Panc1 (cell line): Measurements from ENCODE around the gene NUDT11. TPM values are rescaled to one million over a fixed set of nuclear protein-coding genes. Genes with fewer than 3 reads are reported as not detected.
A peak's percentile ranks its signal among the peaks of the same experiment; 100 is the strongest.
"Not testable (repeated sequence)": the region's sequence is repeated elsewhere in the genome, so short reads cannot be mapped to it uniquely, and the experiment has no call there.

Experiments
- ATAC-seq: fragments of 200-7000 bp; cut with Tn5 transposase; 2 replicates; pipeline ENCODE4 v1.9.1; 2020; ENCODE audit warnings: mild to moderate bottlenecking, moderate library complexity
- BruUV-seq: library from RNA; stranded (reverse); fragments of 400-500 nt; replicated peaks from 2 replicates; lab custom pipeline; 2021; lab: Mats Ljungman, UMichigan
- CTCF ChIA-PET: fragments of 300-600 bp; sonication (Branson Sonifier 250); formaldehyde crosslinking; loops from one replicate; lab custom pipeline; 2022; ENCODE audit warnings: antibody characterized with exemption; lab: Charles Lee
- POLR2A ChIA-PET: fragments of 300-600 bp; sonication (Branson Sonifier 250); formaldehyde crosslinking; loops from one replicate; lab custom pipeline; 2022; ENCODE audit warnings: antibody characterized with exemption; lab: Charles Lee
- DNase-seq: peaks from one replicate; pipeline ENCODE4 v3.0.0-alpha.2; 2010; ENCODE audit warnings: low read depth, low spot score
- H3K27ac ChIP-seq: 2 replicates; pipeline ENCODE4 v1.5.1; 2011; ENCODE audit warnings: mild to moderate bottlenecking, low read length, inconsistent platforms
- H3K27me3 ChIP-seq: fragments of 200-500 bp; sonication (Bioruptor generic); 2 replicates; pipeline ENCODE4 v1.6.0; 2014; ENCODE audit warnings: low read length, inconsistent platforms; ENCODE audit not compliant: control insufficient read depth, insufficient read depth
- H3K36me3 ChIP-seq: fragments of 200-500 bp; sonication (Bioruptor generic); 2 replicates; pipeline ENCODE4 v1.5.1; 2014; ENCODE audit warnings: inconsistent platforms, mild to moderate bottlenecking, low read length, moderate library complexity; ENCODE audit not compliant: control insufficient read depth, insufficient read depth
- H3K4me1 ChIP-seq: 2 replicates; pipeline ENCODE4 v1.5.1; 2011; ENCODE audit warnings: inconsistent platforms, mild to moderate bottlenecking, low read length, moderate library complexity; ENCODE audit not compliant: control insufficient read depth, insufficient read depth
- H3K4me3 ChIP-seq, 2 experiments: 2 replicates each; pipeline ENCODE4 v1.5.1; 2011 to 2012; ENCODE audit warnings: low read depth in 2 of 2, low read length in 2 of 2, mild to moderate bottlenecking in 2 of 2, inconsistent platforms in 1 of 2, moderate library complexity in 1 of 2
- H3K9me3 ChIP-seq: fragments of 200-500 bp; sonication (Bioruptor generic); 2 replicates; pipeline ENCODE4 v1.5.1; 2014; ENCODE audit warnings: low read depth, mild to moderate bottlenecking, inconsistent platforms, low read length, moderate library complexity; ENCODE audit not compliant: control insufficient read depth, insufficient read depth
- POLR2AphosphoS5 ChIP-seq: IDR thresholded peaks from 2 replicates; pipeline ENCODE4 v1.6.1; 2012; ENCODE audit warnings: mild to moderate bottlenecking, low read depth, low read length, moderate library complexity
- SIN3A ChIP-seq: IDR thresholded peaks from 2 replicates; pipeline ENCODE4 v1.6.1; 2012; ENCODE audit warnings: low read depth, mild to moderate bottlenecking, low read length, moderate library complexity, borderline replicate concordance; ENCODE audit not compliant: insufficient read depth
- TCF7L2 ChIP-seq: IDR thresholded peaks from 2 replicates; pipeline ENCODE4 v1.6.1; 2011; ENCODE audit warnings: mild to moderate bottlenecking, low read depth, low read length, inconsistent platforms
- in situ Hi-C: cut with HindIII; loops from 2 replicates; pipeline ENCODE4 v1.10.0; 2016; ENCODE audit warnings: low sequenced_read_pairs, low pct_unique_long_range_greater_than_20kb
- intact Hi-C: fragments of 100-400 bp; cut with micrococcal nuclease; formaldehyde crosslinking; loops from one replicate; pipeline ENCODE4 v1.10.0; 2022; ENCODE audit not compliant: unreplicated experiment
- total RNA-seq: library from RNA; stranded (reverse); gene quantifications from one replicate; pipeline ENCODE4 v1.2.1, GENCODE V29; 2021; ENCODE audit not compliant: unreplicated experiment
- TF ChIP-seq, protein P1 (sequence below), 2 experiments: IDR thresholded peaks; 2 replicates each; pipeline ENCODE4 v1.6.1; 2011 to 2012; ENCODE audit warnings: low read depth in 2 of 2, control low read depth in 1 of 2, low read length in 1 of 2, mild to moderate bottlenecking in 1 of 2, moderate library complexity in 1 of 2; ENCODE audit not compliant: insufficient read depth in 1 of 2
- TF ChIP-seq, protein P2 (sequence below): fragments of 450-650 bp; IDR thresholded peaks from 2 replicates; pipeline ENCODE4 v1.5.1; 2017; ENCODE audit warnings: mild to moderate bottlenecking

NUDT11 gene
- total RNA-seq, 1 experiment from 2014 or later = 11.9 TPM

DNA sequence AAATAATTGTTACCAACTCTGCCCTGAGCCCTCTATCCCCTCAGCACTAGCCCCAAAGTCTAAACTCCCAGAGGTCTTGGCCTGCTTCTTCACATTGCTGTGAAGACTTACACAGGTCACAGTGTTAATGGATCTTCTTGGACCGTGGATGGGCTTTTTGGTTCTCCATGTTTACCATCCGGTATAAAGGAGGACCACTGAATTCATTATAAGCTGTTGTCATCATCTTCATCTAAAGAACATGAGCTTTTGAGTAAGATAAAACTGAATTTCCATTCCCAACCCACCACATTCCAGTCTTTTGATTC lies 8.5 kb downstream of the NUDT11 start:
- ATAC-seq (peak; percentile 56; the same call in 1 of the 2 replicates), DNase-seq (no peak)
- TF ChIP-seq, protein P1, sequence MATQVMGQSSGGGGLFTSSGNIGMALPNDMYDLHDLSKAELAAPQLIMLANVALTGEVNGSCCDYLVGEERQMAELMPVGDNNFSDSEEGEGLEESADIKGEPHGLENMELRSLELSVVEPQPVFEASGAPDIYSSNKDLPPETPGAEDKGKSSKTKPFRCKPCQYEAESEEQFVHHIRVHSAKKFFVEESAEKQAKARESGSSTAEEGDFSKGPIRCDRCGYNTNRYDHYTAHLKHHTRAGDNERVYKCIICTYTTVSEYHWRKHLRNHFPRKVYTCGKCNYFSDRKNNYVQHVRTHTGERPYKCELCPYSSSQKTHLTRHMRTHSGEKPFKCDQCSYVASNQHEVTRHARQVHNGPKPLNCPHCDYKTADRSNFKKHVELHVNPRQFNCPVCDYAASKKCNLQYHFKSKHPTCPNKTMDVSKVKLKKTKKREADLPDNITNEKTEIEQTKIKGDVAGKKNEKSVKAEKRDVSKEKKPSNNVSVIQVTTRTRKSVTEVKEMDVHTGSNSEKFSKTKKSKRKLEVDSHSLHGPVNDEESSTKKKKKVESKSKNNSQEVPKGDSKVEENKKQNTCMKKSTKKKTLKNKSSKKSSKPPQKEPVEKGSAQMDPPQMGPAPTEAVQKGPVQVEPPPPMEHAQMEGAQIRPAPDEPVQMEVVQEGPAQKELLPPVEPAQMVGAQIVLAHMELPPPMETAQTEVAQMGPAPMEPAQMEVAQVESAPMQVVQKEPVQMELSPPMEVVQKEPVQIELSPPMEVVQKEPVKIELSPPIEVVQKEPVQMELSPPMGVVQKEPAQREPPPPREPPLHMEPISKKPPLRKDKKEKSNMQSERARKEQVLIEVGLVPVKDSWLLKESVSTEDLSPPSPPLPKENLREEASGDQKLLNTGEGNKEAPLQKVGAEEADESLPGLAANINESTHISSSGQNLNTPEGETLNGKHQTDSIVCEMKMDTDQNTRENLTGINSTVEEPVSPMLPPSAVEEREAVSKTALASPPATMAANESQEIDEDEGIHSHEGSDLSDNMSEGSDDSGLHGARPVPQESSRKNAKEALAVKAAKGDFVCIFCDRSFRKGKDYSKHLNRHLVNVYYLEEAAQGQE (IDR thresholded peaks at IDR 0.05; ENCODE audit: insufficient read depth in 1 of 2, low read depth in 2 of 2, low read length in 1 of 2) = no peak
- TF ChIP-seq, protein P2, sequence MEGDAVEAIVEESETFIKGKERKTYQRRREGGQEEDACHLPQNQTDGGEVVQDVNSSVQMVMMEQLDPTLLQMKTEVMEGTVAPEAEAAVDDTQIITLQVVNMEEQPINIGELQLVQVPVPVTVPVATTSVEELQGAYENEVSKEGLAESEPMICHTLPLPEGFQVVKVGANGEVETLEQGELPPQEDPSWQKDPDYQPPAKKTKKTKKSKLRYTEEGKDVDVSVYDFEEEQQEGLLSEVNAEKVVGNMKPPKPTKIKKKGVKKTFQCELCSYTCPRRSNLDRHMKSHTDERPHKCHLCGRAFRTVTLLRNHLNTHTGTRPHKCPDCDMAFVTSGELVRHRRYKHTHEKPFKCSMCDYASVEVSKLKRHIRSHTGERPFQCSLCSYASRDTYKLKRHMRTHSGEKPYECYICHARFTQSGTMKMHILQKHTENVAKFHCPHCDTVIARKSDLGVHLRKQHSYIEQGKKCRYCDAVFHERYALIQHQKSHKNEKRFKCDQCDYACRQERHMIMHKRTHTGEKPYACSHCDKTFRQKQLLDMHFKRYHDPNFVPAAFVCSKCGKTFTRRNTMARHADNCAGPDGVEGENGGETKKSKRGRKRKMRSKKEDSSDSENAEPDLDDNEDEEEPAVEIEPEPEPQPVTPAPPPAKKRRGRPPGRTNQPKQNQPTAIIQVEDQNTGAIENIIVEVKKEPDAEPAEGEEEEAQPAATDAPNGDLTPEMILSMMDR = peak; percentile 51
- intact Hi-C loops (no loop called here), in situ Hi-C loops (no loop called here)
- H3K4me1 ChIP-seq = no peaks in the 10 kb centered on the region
- no TSS peak for BruUV-seq
- no peaks in the 10 kb centered on the region for H3K9me3 ChIP-seq
- H3K36me3 ChIP-seq = no peaks in the 10 kb centered on the region
- CTCF ChIA-PET = interaction anchor here (0.7 to 1.0 kb wide), 2 partner anchors 8 to 774 kb away, joined by 3 read pairs; no protein-coding TSS in a partner anchor
- H3K4me3 ChIP-seq = no peak overlapping the region
- POLR2A ChIA-PET = no interaction called here
- no peaks in the 10 kb centered on the region for H3K27me3 ChIP-seq
- no peak overlapping the region for H3K27ac ChIP-seq

DNA sequence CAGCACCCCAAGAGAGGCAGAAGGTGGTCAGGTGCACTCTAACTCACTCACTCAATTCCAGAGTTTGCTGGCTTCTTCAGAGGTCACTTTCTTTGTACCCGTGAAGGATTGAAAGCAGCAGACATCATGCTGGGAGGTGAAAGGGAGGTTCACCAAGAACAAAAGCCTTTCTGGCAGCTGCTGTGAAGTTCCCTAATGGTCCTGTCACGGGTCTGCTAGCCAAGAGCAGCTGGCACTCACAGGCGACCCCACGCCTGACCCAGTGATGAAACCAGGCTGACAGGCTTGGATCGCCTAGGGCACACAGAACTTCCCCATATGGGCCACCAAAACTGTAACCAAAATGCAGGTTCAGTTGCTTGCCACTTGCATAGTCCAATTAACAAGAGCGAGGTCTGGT lies 11.8 kb downstream of the NUDT11 start:
- DNase-seq = no peak
- intact Hi-C loops (no loop called here), in situ Hi-C loops (no loop called here)
- Histone ChIP-seq H3K9me3 (no peaks in the 10 kb centered on the region), H3K4me3 (no peak overlapping the region), H3K27ac (no peak overlapping the region), H3K36me3 (no peaks in the 10 kb centered on the region), H3K27me3 (no peaks in the 10 kb centered on the region), H3K4me1 (no peaks in the 10 kb centered on the region)
- ATAC-seq = no peak
- TF ChIP-seq SIN3A (no peak), POLR2AphosphoS5 (no peak), TCF7L2 (no peak)
- TF ChIP-seq, protein P1 (IDR thresholded peaks at IDR 0.05; ENCODE audit: insufficient read depth in 1 of 2, low read depth in 2 of 2, low read length in 1 of 2) = no peak
- TF ChIP-seq, protein P2 = no peak
- CTCF ChIA-PET = no interaction called here
- no TSS peak for BruUV-seq
- POLR2A ChIA-PET = no interaction called here

DNA sequence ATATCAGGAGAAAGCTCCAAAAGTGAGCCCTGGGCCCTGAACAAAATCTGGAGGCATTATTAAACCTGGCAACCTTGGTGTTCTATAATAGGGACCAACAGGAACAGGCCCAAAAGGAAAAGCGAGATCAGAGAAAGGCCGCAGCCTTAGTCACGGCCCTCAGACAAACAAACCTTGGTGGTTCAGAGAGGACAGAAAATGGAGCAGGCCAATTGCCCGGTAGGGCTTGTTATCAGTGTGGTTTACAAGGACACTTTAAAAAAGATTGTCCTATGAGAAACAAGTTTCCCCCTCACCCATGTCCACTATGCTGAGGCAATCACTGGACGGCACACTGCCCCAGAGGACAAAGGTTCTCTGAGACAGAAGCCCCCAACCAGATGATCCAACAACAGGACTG lies 14.0 kb downstream of the NUDT11 start:
- CTCF ChIA-PET, H3K9me3 ChIP-seq, intact Hi-C loops, H3K27ac ChIP-seq, ATAC-seq, POLR2A ChIA-PET, in situ Hi-C loops, H3K27me3 ChIP-seq, BruUV-seq, H3K4me3 ChIP-seq, H3K36me3 ChIP-seq, DNase-seq, H3K4me1 ChIP-seq: not testable (repeated sequence)
